H1 (cell line): Measurements from ENCODE around the gene VASH1. TPM values are rescaled to one million over a fixed set of nuclear protein-coding genes. Genes with fewer than 3 reads are reported as not detected.

Experiments used
- CTCF ChIA-PET: fragments of 300-600 bp; sonication (Branson Sonifier 250); formaldehyde crosslinking; loops from one replicate; lab custom pipeline; 2021; ENCODE audit not compliant: partially characterized antibody; lab: Charles Lee
- POLR2A ChIA-PET: fragments of 300-600 bp; sonication (Branson Sonifier 250); formaldehyde crosslinking; loops from one replicate; lab custom pipeline; 2021; ENCODE audit warnings: inconsistent platforms; ENCODE audit not compliant: partially characterized antibody; lab: Charles Lee
- DNase-seq, 2 experiments: peaks; one replicate each; pipeline versions ENCODE4 v3.0.0 to v3.0.0-alpha.2; 2010 to 2022; ENCODE audit warnings: low spot score in 2 of 2, low read depth in 1 of 2, mixed read lengths in 1 of 2
- FAIRE-seq: peaks from 2 replicates; lab custom pipeline; 2011; peaks lifted over from hg19 to GRCh38; lab: Jason Lieb, UNC
- H2AFZ ChIP-seq: 2 replicates; pipeline ENCODE4 v1.8.1; 2012; ENCODE audit warnings: low read length, inconsistent platforms
- H2AK5ac ChIP-seq: 2 replicates; pipeline ENCODE4 v1.6.1; 2013; ENCODE audit warnings: low read depth, low read length
- H2BK120ac ChIP-seq: replicated peaks from 2 replicates; pipeline ENCODE3; 2013; ENCODE audit warnings: low read depth, low read length, inconsistent platforms
- H2BK12ac ChIP-seq: 2 replicates; pipeline ENCODE4 v1.6.1; 2013; ENCODE audit warnings: low read depth, low read length
- H2BK15ac ChIP-seq: 2 replicates; pipeline ENCODE4 v1.6.1; 2013; ENCODE audit warnings: low read length
- H2BK20ac ChIP-seq: 2 replicates; pipeline ENCODE4 v1.6.1; 2013; ENCODE audit warnings: low read length
- H2BK5ac ChIP-seq: 2 replicates; pipeline ENCODE4 v1.6.1; 2013; ENCODE audit warnings: low read depth, low read length
- H3K14ac ChIP-seq: 2 replicates; pipeline ENCODE4 v1.6.1; 2013; ENCODE audit warnings: inconsistent platforms; ENCODE audit not compliant: insufficient read length
- H3K18ac ChIP-seq: 2 replicates; pipeline ENCODE4 v1.6.1; 2013; ENCODE audit warnings: low read length; ENCODE audit errors: extremely low read depth
- H3K23ac ChIP-seq: 2 replicates; pipeline ENCODE4 v1.6.1; 2013; ENCODE audit warnings: inconsistent platforms; ENCODE audit not compliant: insufficient read length
- H3K23me2 ChIP-seq: 2 replicates; pipeline ENCODE4 v1.6.1; 2013; ENCODE audit warnings: low read depth, low read length
- H3K27ac ChIP-seq: 2 replicates; pipeline ENCODE4 v1.6.1; 2011; ENCODE audit warnings: low read depth, low read length, inconsistent platforms
- H3K27me3 ChIP-seq, 4 experiments: replicated peaks in 1 of 4; 1 replicate in 1 of 4; 2 replicates in 3 of 4; pipeline versions ENCODE4 v1.6.1 to v1.8.1; 2011 to 2013; ENCODE audit warnings: low read length in 3 of 4, mild to moderate bottlenecking in 3 of 4, inconsistent platforms in 2 of 4, mixed read lengths in 2 of 4, moderate library complexity in 1 of 4; ENCODE audit not compliant: control insufficient read depth in 3 of 4, insufficient read depth in 3 of 4; ENCODE audit errors: extremely low read depth in 1 of 4
- H3K36me3 ChIP-seq, 4 experiments: 2 replicates each; pipeline versions ENCODE4 v1.6.1 to v1.8.1; 2011 to 2013; ENCODE audit warnings: mild to moderate bottlenecking in 4 of 4, low read length in 3 of 4, moderate library complexity in 2 of 4, control low read depth in 1 of 4, inconsistent platforms in 1 of 4; ENCODE audit not compliant: insufficient read depth in 4 of 4, control insufficient read depth in 2 of 4
- H3K4ac ChIP-seq: replicated peaks from 2 replicates; pipeline ENCODE3; 2013; ENCODE audit warnings: low read length, low read depth, mixed read lengths, inconsistent platforms; ENCODE audit not compliant: insufficient read length
- H3K4me1 ChIP-seq, 4 experiments: replicated peaks in 1 of 4; 1 replicate in 1 of 4; 2 replicates in 3 of 4; pipeline versions ENCODE4 v1.6.1 to v1.8.1; 2011 to 2013; ENCODE audit warnings: low read length in 3 of 4, inconsistent platforms in 2 of 4, mixed read lengths in 1 of 4; ENCODE audit not compliant: insufficient read depth in 4 of 4, control insufficient read depth in 3 of 4
- H3K4me2 ChIP-seq, 2 experiments: 2 replicates each; pipeline versions ENCODE4 v1.6.1 to v1.8.1; 2011 to 2013; ENCODE audit warnings: low read depth in 2 of 2, low read length in 2 of 2, control low read depth in 1 of 2, inconsistent platforms in 1 of 2, mild to moderate bottlenecking in 1 of 2; ENCODE audit not compliant: insufficient read depth in 1 of 2
- H3K4me3 ChIP-seq, 4 experiments: fragments of 200-600, 300-600 bp in 1 of 4; sonication (generic), shearing (Covaris generic), sonication (Bioruptor Twin) in 1 of 4; 2 replicates each; pipeline versions ENCODE4 v1.5.1 to v1.8.1; 2011 to 2016; ENCODE audit warnings: low read length in 4 of 4, low read depth in 3 of 4, control low read depth in 2 of 4, inconsistent platforms in 2 of 4, mild to moderate bottlenecking in 2 of 4, mixed read lengths in 1 of 4, moderate library complexity in 1 of 4; ENCODE audit not compliant: insufficient read depth in 2 of 4; ENCODE audit errors: extremely low read depth in 1 of 4
- H3K56ac ChIP-seq: replicated peaks from 2 replicates; pipeline ENCODE3; 2013; ENCODE audit warnings: low read depth, mild to moderate bottlenecking, mixed read lengths, low read length, inconsistent platforms; ENCODE audit not compliant: insufficient read length
- H3K79me1 ChIP-seq: 2 replicates; pipeline ENCODE4 v1.6.1; 2013; ENCODE audit warnings: low read depth, low read length, control low read depth
- H3K79me2 ChIP-seq, 2 experiments: 2 replicates each; pipeline versions ENCODE4 v1.6.1 to v1.8.1; 2012 to 2013; ENCODE audit warnings: low read length in 2 of 2, mild to moderate bottlenecking in 2 of 2, inconsistent platforms in 1 of 2; ENCODE audit not compliant: insufficient read depth in 2 of 2, control insufficient read depth in 1 of 2
- H3K9ac ChIP-seq, 4 experiments: replicated peaks in 1 of 4; 1 replicate in 1 of 4; 2 replicates in 3 of 4; pipeline versions ENCODE4 v1.6.1 to v1.8.1; 2011 to 2013; ENCODE audit warnings: low read depth in 3 of 4, low read length in 3 of 4, control low read depth in 2 of 4, mild to moderate bottlenecking in 2 of 4, moderate library complexity in 2 of 4, inconsistent platforms in 1 of 4; ENCODE audit errors: extremely low read depth in 1 of 4
- H3K9me3 ChIP-seq, 2 experiments: 2 replicates each; pipeline versions ENCODE4 v1.6.1 to v1.8.1; 2012 to 2013; ENCODE audit warnings: mild to moderate bottlenecking in 2 of 2, moderate library complexity in 2 of 2, control low read depth in 1 of 2, inconsistent platforms in 1 of 2, low read depth in 1 of 2, low read length in 1 of 2, mixed read lengths in 1 of 2; ENCODE audit not compliant: insufficient read depth in 2 of 2
- H4K20me1 ChIP-seq, 2 experiments: replicated peaks in 1 of 2; 2 replicates each; pipeline versions ENCODE3 to v1.8.1; 2011 to 2013; ENCODE audit warnings: inconsistent platforms in 2 of 2, low read length in 2 of 2, mild to moderate bottlenecking in 1 of 2; ENCODE audit not compliant: insufficient read depth in 2 of 2, control insufficient read depth in 1 of 2
- H4K5ac ChIP-seq: 2 replicates; pipeline ENCODE4 v1.6.1; 2013; ENCODE audit warnings: low read length, low read depth, mixed read lengths, inconsistent platforms; ENCODE audit not compliant: insufficient read length
- H4K8ac ChIP-seq: 2 replicates; pipeline ENCODE4 v1.8.0; 2013; ENCODE audit warnings: mild to moderate bottlenecking, moderate library complexity, low read length, inconsistent platforms; ENCODE audit not compliant: insufficient read depth; ENCODE audit errors: extremely low read depth
- H4K91ac ChIP-seq: replicated peaks from 2 replicates; pipeline ENCODE3; 2013; ENCODE audit warnings: low read length, mixed read lengths, inconsistent platforms; ENCODE audit not compliant: insufficient read length
- CBX8 ChIP-seq: fragments of 300-800, 300-1000 bp; sonication (generic); IDR thresholded peaks from 2 replicates; pipeline ENCODE4 v1.7.1; 2016; ENCODE audit warnings: low read depth, low read length, borderline replicate concordance
- EZH2 ChIP-seq: fragments of 200-600 bp; sonication (generic); IDR thresholded peaks from 2 replicates; pipeline ENCODE4 v1.7.1; 2012; ENCODE audit warnings: low read depth, mild to moderate bottlenecking, moderate library complexity, low read length, inconsistent platforms; ENCODE audit not compliant: severe bottlenecking
- GTF2F1 ChIP-seq: IDR thresholded peaks from 2 replicates; pipeline ENCODE4 v1.6.1; 2012; ENCODE audit warnings: low read depth, low read length, improper control_type of control experiment, borderline replicate concordance
- MAFK ChIP-seq: IDR thresholded peaks from 2 replicates; pipeline ENCODE4 v1.6.1; 2012; ENCODE audit warnings: low read depth, mild to moderate bottlenecking, improper control_type of control experiment, low read length
- NANOG ChIP-seq: IDR thresholded peaks from 2 replicates; pipeline ENCODE4 v1.6.1; 2011; ENCODE audit warnings: low read length, low read depth, mild to moderate bottlenecking, inconsistent platforms; ENCODE audit not compliant: insufficient read depth, poor library complexity, severe bottlenecking
- POLR2AphosphoS5 ChIP-seq: IDR thresholded peaks from 2 replicates; pipeline ENCODE4 v1.6.1; 2011; ENCODE audit warnings: low read depth, low read length
- SP2 ChIP-seq: IDR thresholded peaks from 2 replicates; pipeline ENCODE4 v1.6.1; 2012; ENCODE audit warnings: mild to moderate bottlenecking, low read length, inconsistent platforms
- TCF12 ChIP-seq: IDR thresholded peaks from 2 replicates; pipeline ENCODE4 v1.6.1; 2011; ENCODE audit warnings: low read depth, mild to moderate bottlenecking, low read length
- TEAD4 ChIP-seq: IDR thresholded peaks from 2 replicates; pipeline ENCODE4 v1.6.1; 2012; ENCODE audit warnings: low read depth, low read length, inconsistent platforms, mixed read lengths
- WGBS, 2 experiments: shearing (Covaris generic) in 1 of 2; methylation state at CpG; one replicate each; pipeline versions ENCODE4 v1.1.6 to v1.1.7; 2013 to 2015; ENCODE audit warnings: low lambda C conversion rate in 2 of 2, mixed read lengths in 2 of 2, inconsistent platforms in 1 of 2, low coverage in 1 of 2, missing lambda C conversion rate in 1 of 2; ENCODE audit not compliant: insufficient replicate concordance in 2 of 2, insufficient coverage in 1 of 2, insufficient read length in 1 of 2; ENCODE audit errors: extremely low coverage in 1 of 2, missing lambda C conversion rate in 1 of 2; 5-methylcytosine and 5-hydroxymethylcytosine counted together
- polyA plus RNA-seq, 7 experiments: library from polyadenylated mRNA; depleted of rRNA in 3 of 7; stranded (reverse) in 5 of 7; unstranded in 2 of 7; fragments of >200 nt in 5 of 7; fragments of 200-250 nt in 2 of 7; gene quantifications; 1 replicate in 5 of 7; 2 replicates in 1 of 7; 4 replicates in 1 of 7; pipeline versions ENCODE4 v1.2.1 to v1.2.3, GENCODE V29; 2011 to 2013; ENCODE audit warnings: missing spikeins in 2 of 7, mixed read lengths in 2 of 7
- total RNA-seq: library from RNA; stranded (reverse); fragmentation: NEBNext Ultra II Directional; extraction: Animal tissue kit (Norgen Biotek cat#: 25700); gene quantifications from 2 replicates; pipeline ENCODE4 v1.2.1, GENCODE V29; 2021
- TF ChIP-seq, protein P1 (sequence below): IDR thresholded peaks from 2 replicates; pipeline ENCODE4 v1.6.1; 2012; ENCODE audit warnings: inconsistent platforms
- TF ChIP-seq, protein P2 (sequence below), 3 experiments: IDR thresholded peaks; 1 replicate in 2 of 3; 2 replicates in 1 of 3; pipeline versions ENCODE4 v1.5.1 to v1.6.1; 2011; ENCODE audit warnings: low read length in 3 of 3, mild to moderate bottlenecking in 3 of 3, inconsistent platforms in 2 of 3, low read depth in 1 of 3, moderate library complexity in 1 of 3; ENCODE audit not compliant: insufficient read depth in 1 of 3; ENCODE audit errors: control extremely low read depth in 1 of 3

The VASH1 gene
- total and polyA plus RNA-seq, 2 of the 8 experiments (the other 6 are each of a cell fraction or from before 2014, with no cell fraction given) = 3.1 to 6.4 TPM

DNA sequence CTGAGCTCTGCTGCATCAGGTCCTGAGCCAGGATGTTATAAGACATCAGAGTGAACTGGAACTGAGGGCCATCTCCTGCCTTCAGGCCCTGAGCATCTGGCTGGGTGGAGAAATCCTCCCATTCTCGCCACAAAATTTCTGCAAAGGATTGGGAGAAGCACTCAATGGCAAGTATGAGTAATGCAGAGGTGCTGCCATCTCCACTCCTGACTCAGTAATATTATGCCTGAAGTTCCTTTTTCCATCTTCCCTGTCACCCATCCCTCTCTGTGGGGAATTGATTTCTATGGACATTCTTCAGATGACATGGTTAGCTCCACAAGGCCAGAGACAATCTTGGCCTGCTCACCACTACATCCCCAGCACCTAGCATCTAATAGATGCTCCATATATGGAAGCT is 46.7 kb downstream of the VASH1 start:
- Histone ChIP-seq H3K56ac (no peak overlapping the region), H3K79me1 (no peaks in the 10 kb centered on the region), H3K79me2 (peaks cover 0 to 20% of the 10 kb centered on the region in 2 experiments; a peak in 2 of 4 replicates), H4K91ac (no peak overlapping the region), H2BK5ac (no peak overlapping the region), H3K27ac (no peak overlapping the region), H3K4ac (no peak overlapping the region), H3K4me1 (peaks cover under 1 to 5% (median 2%) of the 10 kb centered on the region in 4 experiments; a peak in 3 of 7 replicates), H3K23me2 (peaks cover 5% of the 10 kb centered on the region; the same call in 1 of the 2 replicates), H3K9ac (no peak overlapping the region), H2BK120ac (no peak overlapping the region), H4K20me1 (peaks cover 3 to 6% of the 10 kb centered on the region in 2 experiments), H2AFZ (no peak overlapping the region), H2BK12ac (no peak overlapping the region), H3K4me3 (no peak overlapping the region), H4K5ac (no peak overlapping the region), H3K27me3 (no peaks in the 10 kb centered on the region), H2BK15ac (no peak overlapping the region), H3K4me2 (no peak overlapping the region), H3K36me3 (peaks cover 15 to 45% (median 40%) of the 10 kb centered on the region in 4 experiments), H2AK5ac (no peak overlapping the region), H3K9me3 (no peaks in the 10 kb centered on the region), H3K18ac (no peak overlapping the region), H3K14ac (no peak overlapping the region), H4K8ac (no peak overlapping the region), H3K23ac (no peak overlapping the region), H2BK20ac (no peak overlapping the region)
- CTCF ChIA-PET = interaction anchor here (0.6 to 7.0 kb wide), 3 partner anchors 23 to 259 kb away, joined by 4 to 52 read pairs (median 18); no protein-coding TSS in a partner anchor
- POLR2A ChIA-PET = interaction anchor here (1.3 kb wide), 1 partner anchor 27 kb away, joined by 3 read pairs; no protein-coding TSS in a partner anchor
- no peak for DNase-seq
- WGBS, 2 experiments = 92% methylated on average over 1 of the region's 1 CpG; no CpG with 5 or more reads in 1 of the 2 experiments
- FAIRE-seq = no peak
- TF ChIP-seq CBX8 (no peak), TEAD4 (no peak), EZH2 (no peak), POLR2AphosphoS5 (no peak), MAFK (no peak), GTF2F1 (no peak), TCF12 (no peak), NANOG (no peak), SP2 (no peak)
- TF ChIP-seq, protein P1, sequence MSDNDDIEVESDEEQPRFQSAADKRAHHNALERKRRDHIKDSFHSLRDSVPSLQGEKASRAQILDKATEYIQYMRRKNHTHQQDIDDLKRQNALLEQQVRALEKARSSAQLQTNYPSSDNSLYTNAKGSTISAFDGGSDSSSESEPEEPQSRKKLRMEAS = no peak
- TF ChIP-seq, protein P2, sequence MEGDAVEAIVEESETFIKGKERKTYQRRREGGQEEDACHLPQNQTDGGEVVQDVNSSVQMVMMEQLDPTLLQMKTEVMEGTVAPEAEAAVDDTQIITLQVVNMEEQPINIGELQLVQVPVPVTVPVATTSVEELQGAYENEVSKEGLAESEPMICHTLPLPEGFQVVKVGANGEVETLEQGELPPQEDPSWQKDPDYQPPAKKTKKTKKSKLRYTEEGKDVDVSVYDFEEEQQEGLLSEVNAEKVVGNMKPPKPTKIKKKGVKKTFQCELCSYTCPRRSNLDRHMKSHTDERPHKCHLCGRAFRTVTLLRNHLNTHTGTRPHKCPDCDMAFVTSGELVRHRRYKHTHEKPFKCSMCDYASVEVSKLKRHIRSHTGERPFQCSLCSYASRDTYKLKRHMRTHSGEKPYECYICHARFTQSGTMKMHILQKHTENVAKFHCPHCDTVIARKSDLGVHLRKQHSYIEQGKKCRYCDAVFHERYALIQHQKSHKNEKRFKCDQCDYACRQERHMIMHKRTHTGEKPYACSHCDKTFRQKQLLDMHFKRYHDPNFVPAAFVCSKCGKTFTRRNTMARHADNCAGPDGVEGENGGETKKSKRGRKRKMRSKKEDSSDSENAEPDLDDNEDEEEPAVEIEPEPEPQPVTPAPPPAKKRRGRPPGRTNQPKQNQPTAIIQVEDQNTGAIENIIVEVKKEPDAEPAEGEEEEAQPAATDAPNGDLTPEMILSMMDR (IDR thresholded peaks at IDR 0.05; ENCODE audit: control extremely low read depth in 1 of 3, insufficient read depth in 1 of 3, low read depth in 1 of 3, low read length in 3 of 3) = no peak
